ENCODE results near the gene MAT2B.

The MAT2B gene

DNA sequence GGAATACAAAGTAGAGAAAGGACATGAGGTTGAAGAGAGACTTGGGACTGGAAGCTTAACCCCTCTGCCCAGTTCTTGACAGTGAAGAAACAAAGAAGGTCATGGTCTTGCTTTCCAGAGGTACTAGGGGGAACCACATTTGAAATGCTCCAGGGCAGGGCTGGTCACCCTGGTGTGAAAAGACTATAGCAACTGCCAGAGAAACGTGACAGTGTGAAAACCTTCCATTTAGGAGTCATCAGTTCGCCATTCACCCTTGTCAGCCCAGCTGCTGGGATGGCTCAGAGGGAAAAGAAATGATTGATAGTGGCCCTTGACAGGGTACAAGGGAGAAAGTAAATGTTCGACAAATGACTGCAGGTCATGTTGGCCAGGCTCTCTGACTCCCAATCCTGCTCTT lies 56.7 kb downstream of the MAT2B start:
- no peak for ATAC-seq
- no peak for TF ChIP-seq TCF4 (CRISPR knock-in tag; IDR thresholded peaks at IDR 0.05; ENCODE audit: borderline replicate concordance)
- no peak for TF ChIP-seq TOX (CRISPR knock-in tag; IDR thresholded peaks at IDR 0.05; ENCODE audit: borderline replicate concordance)
- no peak for TF ChIP-seq OSR1 (CRISPR knock-in tag; IDR thresholded peaks at IDR 0.05)
- no peak for TF ChIP-seq ZC3H10 (CRISPR knock-in tag; IDR thresholded peaks at IDR 0.05)
- TF ChIP-seq CSDC2 (CRISPR knock-in tag; IDR thresholded peaks at IDR 0.05), result no peak
- no peak for TF ChIP-seq ZNF565 (CRISPR knock-in tag; conservative IDR thresholded peaks at IDR 0.05; ENCODE audit: low read depth)
- TF ChIP-seq PPARA (CRISPR knock-in tag; IDR thresholded peaks at IDR 0.05; ENCODE audit: borderline replicate concordance), result no peak
- no peak for TF ChIP-seq RARB (CRISPR knock-in tag; IDR thresholded peaks at IDR 0.05)
- TF ChIP-seq ZFP3 (CRISPR knock-in tag; IDR thresholded peaks at IDR 0.05), result no peak
- no peak for TF ChIP-seq ARNTL (CRISPR knock-in tag; IDR thresholded peaks at IDR 0.05; ENCODE audit: borderline replicate concordance, low read depth)
- no peak for TF ChIP-seq GLIS3 (CRISPR knock-in tag; IDR thresholded peaks at IDR 0.05)
- TF ChIP-seq, protein P1, sequence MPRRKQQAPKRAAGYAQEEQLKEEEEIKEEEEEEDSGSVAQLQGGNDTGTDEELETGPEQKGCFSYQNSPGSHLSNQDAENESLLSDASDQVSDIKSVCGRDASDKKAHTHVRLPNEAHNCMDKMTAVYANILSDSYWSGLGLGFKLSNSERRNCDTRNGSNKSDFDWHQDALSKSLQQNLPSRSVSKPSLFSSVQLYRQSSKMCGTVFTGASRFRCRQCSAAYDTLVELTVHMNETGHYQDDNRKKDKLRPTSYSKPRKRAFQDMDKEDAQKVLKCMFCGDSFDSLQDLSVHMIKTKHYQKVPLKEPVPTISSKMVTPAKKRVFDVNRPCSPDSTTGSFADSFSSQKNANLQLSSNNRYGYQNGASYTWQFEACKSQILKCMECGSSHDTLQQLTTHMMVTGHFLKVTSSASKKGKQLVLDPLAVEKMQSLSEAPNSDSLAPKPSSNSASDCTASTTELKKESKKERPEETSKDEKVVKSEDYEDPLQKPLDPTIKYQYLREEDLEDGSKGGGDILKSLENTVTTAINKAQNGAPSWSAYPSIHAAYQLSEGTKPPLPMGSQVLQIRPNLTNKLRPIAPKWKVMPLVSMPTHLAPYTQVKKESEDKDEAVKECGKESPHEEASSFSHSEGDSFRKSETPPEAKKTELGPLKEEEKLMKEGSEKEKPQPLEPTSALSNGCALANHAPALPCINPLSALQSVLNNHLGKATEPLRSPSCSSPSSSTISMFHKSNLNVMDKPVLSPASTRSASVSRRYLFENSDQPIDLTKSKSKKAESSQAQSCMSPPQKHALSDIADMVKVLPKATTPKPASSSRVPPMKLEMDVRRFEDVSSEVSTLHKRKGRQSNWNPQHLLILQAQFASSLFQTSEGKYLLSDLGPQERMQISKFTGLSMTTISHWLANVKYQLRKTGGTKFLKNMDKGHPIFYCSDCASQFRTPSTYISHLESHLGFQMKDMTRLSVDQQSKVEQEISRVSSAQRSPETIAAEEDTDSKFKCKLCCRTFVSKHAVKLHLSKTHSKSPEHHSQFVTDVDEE (CRISPR knock-in tag; IDR thresholded peaks at IDR 0.05), result no peak
- TF ChIP-seq BACH2 (CRISPR knock-in tag; IDR thresholded peaks at IDR 0.05; ENCODE audit: borderline replicate concordance), result no peak

DNA sequence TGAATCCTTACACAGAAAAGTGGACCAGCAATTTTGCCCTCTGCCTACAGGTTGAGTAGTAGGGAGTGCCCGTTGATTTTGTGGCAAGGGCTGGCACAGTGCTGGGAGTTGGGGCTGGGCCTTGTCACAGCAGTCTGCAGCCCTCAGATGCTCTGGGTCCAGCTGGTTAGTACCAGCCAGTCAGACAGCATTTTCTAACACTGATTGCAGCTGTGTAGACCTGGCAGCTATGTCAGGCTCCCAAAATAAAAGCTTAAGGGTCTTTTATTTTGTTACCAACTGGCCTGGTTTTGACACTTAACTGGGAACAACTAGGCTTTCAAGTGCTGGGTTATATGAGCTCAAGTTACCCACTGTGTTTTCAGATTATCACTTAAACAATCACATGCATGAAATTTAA lies 57.7 kb downstream of the MAT2B start:
- no peak for ATAC-seq
- TF ChIP-seq ESRRG (CRISPR knock-in tag; IDR thresholded peaks at IDR 0.05) (no peak), CSDC2 (CRISPR knock-in tag; IDR thresholded peaks at IDR 0.05) (no peak), BACH2 (CRISPR knock-in tag; IDR thresholded peaks at IDR 0.05; ENCODE audit: borderline replicate concordance) (no peak), ARNTL (CRISPR knock-in tag; IDR thresholded peaks at IDR 0.05; ENCODE audit: borderline replicate concordance, low read depth) (no peak), ZNF8 (CRISPR knock-in tag; IDR thresholded peaks at IDR 0.05) (no peak), ZNF70 (CRISPR knock-in tag; IDR thresholded peaks at IDR 0.05) (no peak)
- TF ChIP-seq, protein P2, sequence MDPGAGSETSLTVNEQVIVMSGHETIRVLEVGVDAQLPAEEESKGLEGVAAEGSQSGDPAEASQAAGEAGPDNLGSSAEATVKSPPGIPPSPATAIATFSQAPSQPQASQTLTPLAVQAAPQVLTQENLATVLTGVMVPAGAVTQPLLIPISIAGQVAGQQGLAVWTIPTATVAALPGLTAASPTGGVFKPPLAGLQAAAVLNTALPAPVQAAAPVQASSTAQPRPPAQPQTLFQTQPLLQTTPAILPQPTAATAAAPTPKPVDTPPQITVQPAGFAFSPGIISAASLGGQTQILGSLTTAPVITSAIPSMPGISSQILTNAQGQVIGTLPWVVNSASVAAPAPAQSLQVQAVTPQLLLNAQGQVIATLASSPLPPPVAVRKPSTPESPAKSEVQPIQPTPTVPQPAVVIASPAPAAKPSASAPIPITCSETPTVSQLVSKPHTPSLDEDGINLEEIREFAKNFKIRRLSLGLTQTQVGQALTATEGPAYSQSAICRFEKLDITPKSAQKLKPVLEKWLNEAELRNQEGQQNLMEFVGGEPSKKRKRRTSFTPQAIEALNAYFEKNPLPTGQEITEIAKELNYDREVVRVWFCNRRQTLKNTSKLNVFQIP (CRISPR knock-in tag; IDR thresholded peaks at IDR 0.05; ENCODE audit: borderline replicate concordance, low read depth), result no peak
- TF ChIP-seq, protein P3, sequence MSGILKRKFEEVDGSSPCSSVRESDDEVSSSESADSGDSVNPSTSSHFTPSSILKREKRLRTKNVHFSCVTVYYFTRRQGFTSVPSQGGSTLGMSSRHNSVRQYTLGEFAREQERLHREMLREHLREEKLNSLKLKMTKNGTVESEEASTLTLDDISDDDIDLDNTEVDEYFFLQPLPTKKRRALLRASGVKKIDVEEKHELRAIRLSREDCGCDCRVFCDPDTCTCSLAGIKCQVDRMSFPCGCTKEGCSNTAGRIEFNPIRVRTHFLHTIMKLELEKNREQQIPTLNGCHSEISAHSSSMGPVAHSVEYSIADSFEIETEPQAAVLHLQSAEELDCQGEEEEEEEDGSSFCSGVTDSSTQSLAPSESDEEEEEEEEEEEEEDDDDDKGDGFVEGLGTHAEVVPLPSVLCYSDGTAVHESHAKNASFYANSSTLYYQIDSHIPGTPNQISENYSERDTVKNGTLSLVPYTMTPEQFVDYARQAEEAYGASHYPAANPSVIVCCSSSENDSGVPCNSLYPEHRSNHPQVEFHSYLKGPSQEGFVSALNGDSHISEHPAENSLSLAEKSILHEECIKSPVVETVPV (CRISPR knock-in tag; IDR thresholded peaks at IDR 0.05), result no peak

- TF ChIP-seq ZNF70 (CRISPR knock-in tag; IDR thresholded peaks at IDR 0.05), result no peak
- ATAC-seq, result no peak
Observed at GRCh38 chr5:163563880-163564279, 58.5 kb downstream of the MAT2B start.

- peak; percentile 68 for ATAC-seq
- TF ChIP-seq, protein P2 (CRISPR knock-in tag; IDR thresholded peaks at IDR 0.05; ENCODE audit: borderline replicate concordance, low read depth), result no peak
- no peak for TF ChIP-seq ZFP30 (CRISPR knock-in tag; IDR thresholded peaks at IDR 0.05)
- TF ChIP-seq RARB (CRISPR knock-in tag; IDR thresholded peaks at IDR 0.05), result no peak
- no peak for TF ChIP-seq ARNTL (CRISPR knock-in tag; IDR thresholded peaks at IDR 0.05; ENCODE audit: borderline replicate concordance, low read depth)
- TF ChIP-seq OSR1 (CRISPR knock-in tag; IDR thresholded peaks at IDR 0.05), result no peak
- TF ChIP-seq ZNF565 (CRISPR knock-in tag; conservative IDR thresholded peaks at IDR 0.05; ENCODE audit: low read depth), result no peak
- no peak for TF ChIP-seq CSDC2 (CRISPR knock-in tag; IDR thresholded peaks at IDR 0.05)
- TF ChIP-seq ISL1 (CRISPR knock-in tag; IDR thresholded peaks at IDR 0.05), result no peak
- TF ChIP-seq ZFP3 (CRISPR knock-in tag; IDR thresholded peaks at IDR 0.05), result no peak
- TF ChIP-seq GLIS3 (CRISPR knock-in tag; IDR thresholded peaks at IDR 0.05), result no peak
- no peak for TF ChIP-seq ZNF70 (CRISPR knock-in tag; IDR thresholded peaks at IDR 0.05)
- no peak for TF ChIP-seq PPARA (CRISPR knock-in tag; IDR thresholded peaks at IDR 0.05; ENCODE audit: borderline replicate concordance)
- TF ChIP-seq, protein P3 (CRISPR knock-in tag; IDR thresholded peaks at IDR 0.05), result no peak
- TF ChIP-seq SNAI2 (CRISPR knock-in tag; IDR thresholded peaks at IDR 0.05), result no peak
- TF ChIP-seq TCF4 (CRISPR knock-in tag; IDR thresholded peaks at IDR 0.05; ENCODE audit: borderline replicate concordance), result no peak
- TF ChIP-seq ESRRG (CRISPR knock-in tag; IDR thresholded peaks at IDR 0.05), result no peak
- TF ChIP-seq ZC3H10 (CRISPR knock-in tag; IDR thresholded peaks at IDR 0.05), result no peak
Observed at GRCh38 chr5:163564321-163564938, 59.0 kb downstream of the MAT2B start.

All from SK-N-SH treated with all-trans-retinoic acid at 6 μM for 48 hours (cell line).